Spleen (tissue), 7 donors: ENCODE results near the gene FUT8.

Experiments
- CTCF ChIP-seq, 11 experiments: fragments of 200-600 bp in 7 of 11; fragments of 450-650 bp in 4 of 11; sonication (generic) in 4 of 11; IDR thresholded peaks in 8 of 11; conservative IDR thresholded peaks in 3 of 11; 1 replicate in 7 of 11; 2 replicates in 4 of 11; pipeline versions ENCODE4 v1.4.0 to v1.8.0; 2016 to 2021; ENCODE audit warnings: antibody characterized with exemption in 11 of 11, inconsistent platforms in 4 of 11, mild to moderate bottlenecking in 1 of 11
- POLR2A ChIP-seq, 3 donors: fragments of 450-650 bp; IDR thresholded peaks; one replicate each; pipeline ENCODE4 v1.5.1; 2017; ENCODE audit warnings: antibody characterized with exemption in 3 of 3, mild to moderate bottlenecking in 1 of 3
- POLR2AphosphoS5 ChIP-seq, 3 donors: sonication (generic); formaldehyde crosslinking; IDR thresholded peaks; one replicate each; pipeline ENCODE4 v1.5.1; 2017; ENCODE audit warnings: antibody characterized with exemption in 3 of 3
- donor health status: DM: no; HTN: no; CAD: no; lungs with moderate emphysema.
- donor health status: DM: no; HTN: no; CAD: no.
- donor health status: DM: no; HTN: no; CAD: no.

GRCh38 chr14:65771271-65771670, 358.7 kb downstream of the FUT8 start:
- TF ChIP-seq POLR2A (IDR thresholded peaks at IDR 0.05) (no peak), POLR2AphosphoS5 (IDR thresholded peaks at IDR 0.05) (no peak), CTCF (IDR thresholded peaks at IDR 0.05 in 8 of 11, conservative IDR thresholded peaks at IDR 0.05 in 3 of 11) (no peak)
